22Rv1 (cell line): ENCODE results near the gene ZBTB9.
"Not testable (repeated sequence)": the region's sequence is repeated elsewhere in the genome, so short reads cannot be mapped to it uniquely, and the experiment has no call there.

Source experiments
- CTCF ChIP-seq: fragments of 450-650 bp; IDR thresholded peaks from 2 replicates; pipeline ENCODE4 v1.5.1; 2017; ENCODE audit warnings: mild to moderate bottlenecking
- ZFX ChIP-seq: fragments of 450-650 bp; IDR thresholded peaks from 2 replicates; pipeline ENCODE4 v1.6.1; 2017; ENCODE audit warnings: antibody characterized with exemption, borderline replicate concordance

- TF ChIP-seq CTCF, ZFX: not testable (repeated sequence)
Measured at GRCh38 chr6:33484673-33485262, 30.4 kb downstream of the ZBTB9 start.
